ENCODE measurements around the gene WDR90.

Gene WDR90

GRCh38 chr16:626787-627453 is 22.2 kb upstream of the WDR90 start:
- no peak for DNase-seq (ENCODE audit: low spot score)

DNA sequence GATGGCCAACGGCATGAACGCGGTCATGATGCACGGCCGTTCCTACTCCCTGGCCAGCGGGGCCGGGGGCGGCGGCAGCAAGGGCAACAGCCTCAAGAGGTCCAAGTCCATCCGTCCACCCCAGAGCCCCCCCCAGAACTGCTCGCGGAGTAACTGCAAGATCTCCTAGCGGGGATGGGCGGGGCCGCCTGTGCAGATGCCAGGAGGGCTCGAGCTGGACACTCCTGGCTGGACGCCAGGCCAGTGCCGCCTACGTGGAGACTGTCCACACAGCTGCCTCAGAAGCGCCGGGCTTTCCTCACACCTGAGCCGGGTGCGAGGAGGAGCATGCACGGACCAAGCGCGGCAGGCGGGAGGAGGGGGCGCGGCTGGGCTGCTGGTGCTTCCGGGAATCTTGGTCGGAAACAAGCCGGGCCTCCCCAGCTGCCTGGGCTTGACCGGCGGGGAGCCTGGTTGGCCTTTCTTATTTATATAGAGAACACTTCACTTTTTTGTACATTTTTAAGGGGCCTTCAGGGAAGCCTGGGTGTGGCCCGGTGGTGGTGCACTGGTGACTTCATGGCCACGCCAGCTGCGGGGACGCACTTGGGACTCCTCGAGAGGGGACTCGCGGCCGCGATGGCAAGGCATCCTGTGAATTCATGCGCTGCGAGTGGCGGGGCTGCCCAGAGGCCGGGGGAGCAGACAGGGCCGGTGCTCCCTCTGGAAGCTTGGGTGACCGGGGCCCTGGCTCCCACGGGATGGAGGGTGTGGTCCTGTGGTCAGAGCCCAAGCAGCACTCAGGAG is 21.5 kb upstream of the WDR90 start:
- DNase-seq (ENCODE audit: low spot score) = no peak

DNA sequence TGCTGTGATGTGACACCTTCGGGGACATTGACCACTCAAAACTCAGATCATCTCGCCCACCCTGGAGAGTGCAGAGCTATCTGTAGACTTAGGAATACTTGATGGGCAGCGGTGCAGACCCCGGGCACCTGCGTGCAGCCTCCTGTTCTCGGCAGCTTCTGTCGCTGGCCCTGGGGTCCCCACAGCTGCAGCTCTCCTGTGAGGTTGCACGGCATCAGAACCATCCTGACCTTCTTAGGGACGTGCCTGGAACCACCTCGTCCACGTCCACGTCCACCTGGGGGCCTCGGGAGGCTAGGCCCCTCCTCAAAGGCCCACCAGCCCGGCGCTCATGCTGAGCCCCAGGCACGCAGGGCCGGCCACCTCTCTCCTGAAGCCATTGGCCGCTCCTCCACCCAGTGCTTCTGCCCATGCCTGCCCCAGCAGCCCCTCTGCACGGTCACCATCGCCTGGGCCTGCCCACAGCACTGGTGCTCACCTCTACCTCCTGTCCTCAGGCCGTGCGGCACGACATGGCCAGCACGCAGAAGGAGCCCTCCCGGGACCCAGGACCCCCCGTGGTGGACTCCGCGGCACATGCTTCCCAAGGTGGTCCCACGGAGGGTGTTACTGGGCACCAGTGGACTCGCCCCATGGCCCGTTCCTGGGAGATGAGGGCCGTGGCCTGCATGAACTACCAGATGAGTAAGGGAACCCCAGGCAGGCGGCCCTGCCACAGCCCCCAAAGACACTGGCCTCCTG is 20.7 kb upstream of the WDR90 start:
- no peak for DNase-seq (ENCODE audit: low spot score)

DNA sequence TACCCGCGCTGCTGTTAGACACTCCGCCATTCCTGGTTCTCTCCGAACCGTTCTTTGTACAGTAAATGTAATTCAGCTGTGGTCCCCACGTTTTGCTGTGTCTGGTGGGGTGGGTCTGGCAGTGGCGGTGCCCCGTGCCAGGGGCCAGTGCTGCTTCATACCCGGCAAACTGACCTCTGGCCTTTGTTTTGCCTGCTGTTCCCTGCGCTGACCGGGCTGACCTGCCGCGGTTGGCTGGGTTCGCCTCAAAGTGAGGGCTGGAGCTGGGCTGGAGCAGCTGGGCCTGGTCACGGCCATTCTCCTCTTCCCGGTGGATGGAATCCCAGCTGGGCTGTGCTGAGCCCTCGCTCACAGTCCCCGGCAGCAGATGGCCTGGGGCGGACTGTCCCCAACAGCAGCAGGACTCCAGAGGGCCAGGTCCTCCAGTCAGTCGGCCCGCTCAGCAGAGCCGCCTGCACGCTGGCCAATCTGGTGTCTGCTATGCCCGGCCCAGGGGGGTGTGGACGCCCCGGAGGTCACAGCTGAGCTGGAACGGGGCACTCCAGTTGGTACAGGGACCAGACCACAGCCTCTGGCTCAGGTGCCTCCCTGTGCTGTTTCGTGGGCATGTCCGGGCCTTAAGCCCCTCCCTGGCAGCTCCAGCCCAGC is 19.9 kb upstream of the WDR90 start:
- DNase-seq (ENCODE audit: low spot score) = no peak

DNA sequence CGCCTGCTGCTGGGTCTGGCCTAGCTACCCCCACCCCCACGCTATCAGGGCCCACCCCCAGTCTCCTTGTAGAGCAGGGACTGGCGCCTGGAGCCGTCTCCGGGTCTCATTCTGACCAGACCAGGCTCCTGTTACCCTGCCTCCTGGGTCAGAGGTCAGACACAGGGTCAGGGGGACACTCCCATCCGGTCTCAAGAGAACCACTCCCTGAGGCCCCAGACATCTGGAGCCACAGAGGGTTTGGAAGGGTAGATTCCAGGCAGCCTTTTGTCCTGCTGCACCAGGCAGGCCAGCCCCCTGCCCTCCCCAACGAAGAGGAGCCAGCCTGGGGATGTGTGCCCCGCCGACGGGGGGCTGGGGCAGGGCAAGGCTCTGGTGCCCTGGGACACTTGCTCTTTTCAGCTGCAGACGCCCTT is 19.3 kb upstream of the WDR90 start:
- no peak for DNase-seq (ENCODE audit: low spot score)

DNA sequence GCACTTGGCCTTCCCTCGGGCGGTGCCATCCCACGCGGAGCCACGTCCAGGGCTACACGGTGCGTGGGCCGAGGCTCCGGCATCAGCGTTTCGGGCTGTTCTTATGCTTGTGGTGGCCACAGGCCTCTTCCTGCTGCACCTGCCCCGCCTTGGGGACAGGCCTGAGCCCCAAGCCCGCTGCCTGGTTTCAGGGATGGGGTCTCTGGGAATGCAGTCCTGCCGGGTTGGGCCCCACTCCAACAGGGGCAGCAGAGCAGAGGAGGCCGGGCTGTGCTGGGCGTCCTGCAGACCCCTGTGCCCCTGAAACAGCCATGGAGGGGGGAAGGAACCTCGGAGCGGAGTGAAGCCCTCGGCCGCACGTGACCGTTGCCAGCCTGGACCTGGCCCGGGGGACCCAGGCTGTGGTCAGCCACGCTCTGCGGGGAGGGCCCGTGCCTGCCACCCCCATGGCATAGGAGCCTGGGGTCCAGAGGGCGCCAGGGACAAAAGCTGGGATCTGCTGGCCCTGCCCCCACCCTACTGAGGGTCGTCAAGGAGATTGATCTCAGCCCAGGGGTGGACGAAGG is 18.8 kb upstream of the WDR90 start:
- DNase-seq (ENCODE audit: low spot score) = no peak

GRCh38 chr16:630815-631405 is 18.3 kb upstream of the WDR90 start, which contains the start of gene WFIKKN1:
Gene WFIKKN1, plus strand, starts transcription at chr16:630985. Its CDS starts 269 bp downstream, at chr16:631254.
- no peak for DNase-seq (ENCODE audit: low spot score)

- DNase-seq (ENCODE audit: low spot score) = no peak
These were observed 17.3 kb upstream of the WDR90 start for GRCh38 chr16:631808-632358.

- no peak for DNase-seq (ENCODE audit: low spot score)
These were observed 16.5 kb upstream of the WDR90 start for GRCh38 chr16:632486-633335.

DNA sequence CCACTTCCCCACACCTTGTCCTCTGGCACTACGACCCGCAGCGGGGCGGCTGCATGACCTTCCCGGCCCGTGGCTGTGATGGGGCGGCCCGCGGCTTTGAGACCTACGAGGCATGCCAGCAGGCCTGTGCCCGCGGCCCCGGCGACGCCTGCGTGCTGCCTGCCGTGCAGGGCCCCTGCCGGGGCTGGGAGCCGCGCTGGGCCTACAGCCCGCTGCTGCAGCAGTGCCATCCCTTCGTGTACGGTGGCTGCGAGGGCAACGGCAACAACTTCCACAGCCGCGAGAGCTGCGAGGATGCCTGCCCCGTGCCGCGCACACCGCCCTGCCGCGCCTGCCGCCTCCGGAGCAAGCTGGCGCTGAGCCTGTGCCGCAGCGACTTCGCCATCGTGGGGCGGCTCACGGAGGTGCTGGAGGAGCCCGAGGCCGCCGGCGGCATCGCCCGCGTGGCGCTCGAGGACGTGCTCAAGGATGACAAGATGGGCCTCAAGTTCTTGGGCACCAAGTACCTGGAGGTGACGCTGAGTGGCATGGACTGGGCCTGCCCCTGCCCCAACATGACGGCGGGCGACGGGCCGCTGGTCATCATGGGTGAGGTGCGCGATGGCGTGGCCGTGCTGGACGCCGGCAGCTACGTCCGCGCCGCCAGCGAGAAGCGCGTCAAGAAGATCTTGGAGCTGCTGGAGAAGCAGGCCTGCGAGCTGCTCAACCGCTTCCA is 15.7 kb upstream of the WDR90 start:
- no peak for DNase-seq (ENCODE audit: low spot score)

DNA sequence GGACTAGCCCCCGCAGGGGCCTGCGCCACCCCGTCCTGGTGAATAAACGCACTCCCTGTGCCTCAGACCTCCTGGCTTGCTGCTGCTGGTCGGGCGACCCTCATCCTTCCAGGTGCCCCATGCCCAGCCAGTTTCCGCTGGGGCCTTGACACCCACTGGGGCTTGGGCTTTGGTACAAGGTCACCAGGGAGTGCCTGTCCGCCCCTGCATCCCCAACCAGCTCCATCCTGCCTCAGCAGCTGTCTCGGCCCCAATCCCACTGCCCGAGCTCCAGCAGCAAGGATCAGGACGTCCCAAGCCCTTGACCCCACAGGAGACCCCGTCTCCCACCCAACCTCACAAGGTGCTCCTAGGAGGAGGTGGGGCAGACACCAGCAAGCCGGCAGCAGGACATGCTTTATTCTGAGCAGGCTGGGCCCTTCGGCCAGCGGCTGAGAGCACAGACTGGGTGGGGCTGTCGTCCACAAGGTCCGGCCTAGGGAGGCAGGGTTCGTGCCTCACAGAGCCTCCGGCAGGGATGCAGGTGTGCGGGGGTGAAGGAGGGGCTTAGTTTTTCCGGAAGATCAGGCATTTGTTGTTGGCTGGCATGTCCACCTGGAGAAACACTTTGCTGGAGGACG is 15.0 kb upstream of the WDR90 start:
- DNase-seq (ENCODE audit: low spot score) = no peak

- no peak for DNase-seq (ENCODE audit: low spot score)
These were observed 14.2 kb upstream of the WDR90 start for GRCh38 chr16:634996-635395.

DNA sequence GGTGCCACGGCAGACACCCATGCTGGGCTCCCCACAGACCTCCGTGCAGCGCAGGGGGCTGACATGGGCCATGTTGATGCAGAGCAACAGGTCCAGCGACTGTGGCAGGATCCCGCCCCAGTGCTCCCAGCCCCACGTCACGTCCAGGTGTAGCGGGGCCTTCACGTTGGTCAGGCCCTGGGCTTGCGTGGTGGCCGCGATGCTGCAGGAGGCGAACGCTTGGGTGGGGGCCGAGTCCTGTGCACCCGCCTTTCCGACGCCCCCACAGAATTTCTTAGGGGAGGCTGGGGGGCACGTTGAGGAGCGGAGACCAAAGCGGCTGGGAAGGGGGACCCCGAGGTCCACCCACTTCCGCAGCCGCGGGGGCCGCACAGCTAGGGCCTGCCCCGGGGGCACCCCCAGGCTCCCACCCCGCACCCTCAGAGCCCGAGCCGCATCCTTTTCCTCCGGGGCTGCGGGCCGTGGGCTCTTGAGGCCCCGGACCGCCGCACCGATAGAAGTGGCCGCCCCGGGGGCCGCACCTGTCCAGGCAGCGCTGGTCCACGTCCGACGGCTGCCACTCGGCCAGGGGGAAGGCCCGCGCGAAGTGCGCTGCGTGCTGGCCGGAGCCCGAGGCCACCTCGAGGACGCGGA is 13.5 kb upstream of the WDR90 start:
- no peak for DNase-seq (ENCODE audit: low spot score)

DNA sequence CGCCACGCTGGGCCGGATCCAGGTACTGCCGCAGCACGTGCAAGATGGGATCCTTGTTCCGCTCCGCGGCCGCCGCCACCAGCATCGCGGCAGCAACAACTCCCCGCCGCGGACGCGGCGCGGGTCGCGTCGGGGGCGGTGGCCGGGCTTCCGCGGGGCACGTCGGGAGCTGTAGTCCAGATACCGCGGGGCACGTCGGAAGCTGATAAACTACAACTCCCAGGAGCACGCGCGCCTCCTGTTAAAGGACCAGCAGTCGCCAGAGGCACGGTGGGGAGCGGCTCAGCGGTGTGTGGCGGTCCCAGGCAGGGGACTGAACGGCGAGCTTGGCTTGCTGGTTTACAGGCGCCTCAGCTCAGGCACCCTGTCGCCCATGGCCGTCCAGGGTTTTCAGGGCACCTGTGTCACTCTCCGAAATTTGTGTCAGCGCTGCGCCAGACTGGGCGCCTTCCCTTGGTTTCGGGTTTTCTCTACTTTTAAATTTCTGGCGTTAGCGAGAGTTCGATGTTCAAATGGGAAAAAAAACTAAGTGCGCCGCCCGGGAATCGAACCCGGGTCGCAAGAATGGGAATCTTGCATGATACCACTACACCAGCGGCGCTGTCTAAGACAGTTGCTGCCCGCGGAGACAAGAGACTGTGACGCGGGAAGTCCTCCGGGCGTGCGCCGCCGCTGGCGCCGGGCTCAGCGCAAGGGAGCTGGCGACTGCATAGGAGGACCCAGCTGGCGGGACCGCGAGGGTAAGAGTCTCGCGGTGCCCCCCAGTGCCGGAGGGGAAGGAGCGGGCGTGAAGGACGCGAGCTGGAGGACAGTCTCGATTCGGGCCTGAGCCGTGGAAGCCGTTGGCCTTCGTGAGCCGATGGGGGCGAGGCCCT is 12.7 kb upstream of the WDR90 start, which contains the start of gene METTL26:
Gene METTL26, minus strand, starts transcription at position 100 of the 875 bp plus-strand sequence. Its CDS starts 15 bp downstream, at position 85.
- peak; percentile 95 for DNase-seq (ENCODE audit: low spot score)

- DNase-seq (ENCODE audit: low spot score) = peak; percentile 63
These were observed 11.8 kb upstream of the WDR90 start for GRCh38 chr16:637081-638018.

DNA sequence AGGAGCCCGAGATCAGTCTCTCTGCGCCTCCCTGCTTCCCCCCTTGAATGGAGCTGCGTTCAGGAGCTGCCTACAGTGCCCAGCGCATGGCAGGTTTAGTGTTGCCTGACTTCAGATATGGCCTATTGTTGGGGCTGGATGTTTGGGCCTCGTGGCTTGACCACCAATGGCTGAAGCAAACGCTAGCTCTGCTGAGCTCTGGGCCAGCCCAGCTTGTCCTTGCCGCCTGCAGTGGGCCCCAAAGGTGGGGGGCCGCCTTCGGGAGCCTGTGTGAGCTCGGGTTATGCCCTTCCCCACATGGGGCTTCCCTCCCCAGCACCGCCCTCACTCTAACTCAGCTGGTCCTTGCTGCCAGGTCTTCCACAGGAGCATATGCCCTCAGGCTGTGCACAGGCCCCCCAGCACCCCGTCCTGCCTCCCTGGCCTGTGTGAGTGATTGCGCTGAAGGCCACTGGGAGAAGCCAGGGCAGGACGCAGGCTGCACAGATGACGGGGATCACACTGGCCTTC is 11.1 kb upstream of the WDR90 start:
- no peak for DNase-seq (ENCODE audit: low spot score)

All from globus pallidus (tissue), 1 donor.